ENCODE results near the gene FBXO31. TPM values are rescaled to one million over a fixed set of nuclear protein-coding genes. Genes with fewer than 3 reads are reported as not detected.

FBXO31 gene
- total and polyA plus RNA-seq, 9 of the 15 experiments (the other 6 are each of a cell fraction or from before 2014, with no cell fraction given), result 0.18 to 33.3 (median 10.9) TPM

DNA sequence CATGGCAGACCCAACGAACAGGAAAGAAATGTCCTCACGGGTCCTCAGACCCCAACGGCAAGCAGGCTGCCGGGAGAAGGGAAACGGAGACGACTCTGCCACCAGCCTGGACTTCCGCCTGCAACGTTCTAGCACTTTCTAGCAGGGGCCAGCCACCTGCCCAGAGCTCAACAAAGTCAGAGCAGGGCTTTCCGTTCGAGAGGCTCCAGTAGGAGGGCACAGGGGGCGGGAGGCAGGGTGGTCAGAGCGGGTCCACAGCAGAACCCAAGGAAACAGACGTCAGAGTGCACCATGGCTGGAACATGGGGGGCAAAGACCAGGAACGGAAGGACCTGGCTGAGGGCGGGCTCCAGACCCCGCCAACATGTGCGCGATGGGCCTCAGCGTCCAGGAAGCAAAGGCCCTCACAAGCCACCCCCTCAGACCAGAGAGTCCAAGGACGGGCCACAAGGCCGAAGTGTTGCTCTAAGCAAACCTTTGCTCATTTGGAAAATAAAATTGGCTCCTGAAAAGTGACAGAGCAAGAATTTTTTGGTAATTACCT, 37.0 kb downstream of the FBXO31 start:
- ATAC-seq, result no peak
- 93% methylated on average over 18 of the region's 21 CpGs for WGBS (ENCODE audit: insufficient coverage, low coverage, missing lambda C conversion rate)

More for the DNA sequence above, 37.0 kb downstream of the FBXO31 start:
- no peak overlapping the region for H3K4me2 ChIP-seq (ENCODE audit: insufficient read depth, low read length)
- no peak overlapping the region for H2AFZ ChIP-seq (ENCODE audit: low read depth, low read length)
- H3K79me2 ChIP-seq (ENCODE audit: control insufficient read depth, insufficient read depth, low read length), result peaks cover 2% of the 10 kb centered on the region; the same call in 2 of the 3 replicates
- ChIA-PET POLR2A (no interaction called here), CTCF (ENCODE audit: low intra/inter-chr PET ratio) (no interaction called here)
- H3K9ac ChIP-seq (ENCODE audit: insufficient read depth in 1 of 2, low read depth in 2 of 2, low read length in 2 of 2), result no peak overlapping the region
- peaks cover 5% of the 10 kb centered on the region for H3K9me1 ChIP-seq (ENCODE audit: control insufficient read depth, insufficient read depth, low read length)
- no peaks in the 10 kb centered on the region for H3K9me3 ChIP-seq (replicated peaks; ENCODE audit: control insufficient read depth, insufficient read depth, low read depth, low read length)
- in situ Hi-C loops (cut with MboI), result no loop called here
- H3K27ac ChIP-seq (ENCODE audit: extremely low read depth, low read depth, low read length), result no peak overlapping the region
- H3K4me1 ChIP-seq (replicated peaks in 1 of 2; ENCODE audit: control insufficient read depth in 2 of 2, insufficient read depth in 2 of 2, low read length in 2 of 2), result peaks cover 0 to 23% of the 10 kb centered on the region in 2 experiments; a peak in 1 of 5 replicates
- H4K20me1 ChIP-seq (replicated peaks; ENCODE audit: control insufficient read depth, insufficient read depth, low read length), result no peaks in the 10 kb centered on the region; the same call in 1 of the 2 replicates
- no peak for DNase-seq (ENCODE audit: extremely low read depth in 1 of 4, low spot score in 3 of 4)
- FAIRE-seq, result no peak
- TF ChIP-seq SREBF1 (IDR thresholded peaks at IDR 0.05; ENCODE audit: borderline replicate concordance, low read depth, low read length) (no peak), HMGN3 (IDR thresholded peaks at IDR 0.05; ENCODE audit: borderline replicate concordance, extremely low read depth, insufficient read length, low read depth, low read length) (no peak), MTA1 (IDR thresholded peaks at IDR 0.05; ENCODE audit: borderline replicate concordance) (no peak), FOXK2 (conservative IDR thresholded peaks at IDR 0.05 in 1 of 2, IDR thresholded peaks at IDR 0.05 in 1 of 2; ENCODE audit: low read depth in 2 of 2) (no peak), GATAD2A (IDR thresholded peaks at IDR 0.05) (no peak), PHF20 (IDR thresholded peaks at IDR 0.05; ENCODE audit: partially characterized antibody) (no peak), PTRF (tag; IDR thresholded peaks at IDR 0.05) (no peak), NUFIP1 (IDR thresholded peaks at IDR 0.05; ENCODE audit: partially characterized antibody) (no peak), ZNF778 (CRISPR knock-in tag; IDR thresholded peaks at IDR 0.05) (no peak), DNMT1 (IDR thresholded peaks at IDR 0.05) (no peak)
- TF ChIP-seq, protein P1, sequence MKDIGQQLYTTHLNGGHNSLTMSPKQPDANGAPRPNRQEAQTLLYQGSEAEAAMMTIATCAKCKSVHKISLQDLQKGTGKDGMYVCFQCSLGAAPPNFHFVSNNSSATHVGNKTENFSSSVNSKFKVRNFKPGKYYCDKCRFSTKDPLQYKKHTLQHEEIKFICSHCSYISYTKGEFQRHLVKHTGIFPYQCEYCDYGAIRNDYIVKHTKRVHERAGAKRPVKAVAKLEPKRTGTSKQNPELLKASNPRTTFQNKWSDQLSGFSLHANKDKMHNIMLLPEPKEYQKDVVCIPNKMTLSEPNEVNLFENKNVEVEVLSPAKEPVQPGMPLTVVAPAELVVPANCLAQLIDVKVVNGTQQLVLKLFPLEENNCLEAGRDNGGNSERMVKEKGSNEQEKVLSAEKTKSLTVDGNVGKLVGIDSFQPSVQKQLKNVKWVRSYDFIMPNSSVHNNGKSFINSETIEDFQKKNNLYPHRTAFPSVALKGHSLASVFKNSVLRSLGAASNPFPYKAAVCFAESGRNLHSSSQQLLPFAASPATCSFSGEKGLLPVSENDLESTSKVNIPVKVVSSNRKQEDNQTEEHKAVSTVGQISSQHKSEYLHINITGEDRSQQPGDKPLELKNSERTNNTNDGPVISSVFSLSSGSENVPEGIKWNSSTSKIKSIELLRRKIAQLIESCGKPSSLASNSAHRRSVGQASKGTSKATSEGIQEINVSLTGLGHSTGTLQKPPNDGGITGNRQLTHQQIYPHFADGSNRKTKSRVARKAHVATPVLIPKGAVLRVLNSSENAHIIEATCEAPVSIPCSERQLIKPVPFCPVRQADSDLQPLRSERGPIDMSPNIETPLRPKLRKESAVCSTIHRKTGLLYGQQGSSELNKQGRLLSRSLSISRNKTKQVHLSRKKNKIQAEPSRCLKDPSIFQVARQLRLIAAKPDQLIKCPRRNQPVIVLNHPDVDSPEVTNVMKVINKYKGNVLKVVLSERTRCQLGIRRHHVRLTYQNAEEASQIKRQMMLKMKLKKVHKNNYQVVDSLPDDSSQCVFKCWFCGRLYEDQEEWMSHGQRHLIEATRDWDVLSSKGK (CRISPR knock-in tag; IDR thresholded peaks at IDR 0.05), result no peak
- TF ChIP-seq, protein P2, sequence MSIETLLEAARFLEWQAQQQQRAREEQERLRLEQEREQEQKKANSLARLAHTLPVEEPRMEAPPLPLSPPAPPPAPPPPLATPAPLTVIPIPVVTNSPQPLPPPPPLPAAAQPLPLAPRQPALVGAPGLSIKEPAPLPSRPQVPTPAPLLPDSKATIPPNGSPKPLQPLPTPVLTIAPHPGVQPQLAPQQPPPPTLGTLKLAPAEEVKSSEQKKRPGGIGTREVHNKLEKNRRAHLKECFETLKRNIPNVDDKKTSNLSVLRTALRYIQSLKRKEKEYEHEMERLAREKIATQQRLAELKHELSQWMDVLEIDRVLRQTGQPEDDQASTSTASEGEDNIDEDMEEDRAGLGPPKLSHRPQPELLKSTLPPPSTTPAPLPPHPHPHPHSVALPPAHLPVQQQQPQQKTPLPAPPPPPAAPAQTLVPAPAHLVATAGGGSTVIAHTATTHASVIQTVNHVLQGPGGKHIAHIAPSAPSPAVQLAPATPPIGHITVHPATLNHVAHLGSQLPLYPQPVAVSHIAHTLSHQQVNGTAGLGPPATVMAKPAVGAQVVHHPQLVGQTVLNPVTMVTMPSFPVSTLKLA (conservative IDR thresholded peaks at IDR 0.05), result no peak
- TF ChIP-seq, protein P3, sequence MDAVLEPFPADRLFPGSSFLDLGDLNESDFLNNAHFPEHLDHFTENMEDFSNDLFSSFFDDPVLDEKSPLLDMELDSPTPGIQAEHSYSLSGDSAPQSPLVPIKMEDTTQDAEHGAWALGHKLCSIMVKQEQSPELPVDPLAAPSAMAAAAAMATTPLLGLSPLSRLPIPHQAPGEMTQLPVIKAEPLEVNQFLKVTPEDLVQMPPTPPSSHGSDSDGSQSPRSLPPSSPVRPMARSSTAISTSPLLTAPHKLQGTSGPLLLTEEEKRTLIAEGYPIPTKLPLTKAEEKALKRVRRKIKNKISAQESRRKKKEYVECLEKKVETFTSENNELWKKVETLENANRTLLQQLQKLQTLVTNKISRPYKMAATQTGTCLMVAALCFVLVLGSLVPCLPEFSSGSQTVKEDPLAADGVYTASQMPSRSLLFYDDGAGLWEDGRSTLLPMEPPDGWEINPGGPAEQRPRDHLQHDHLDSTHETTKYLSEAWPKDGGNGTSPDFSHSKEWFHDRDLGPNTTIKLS (IDR thresholded peaks at IDR 0.05; ENCODE audit: borderline replicate concordance, low read depth), result no peak
- TF ChIP-seq, protein P4, sequence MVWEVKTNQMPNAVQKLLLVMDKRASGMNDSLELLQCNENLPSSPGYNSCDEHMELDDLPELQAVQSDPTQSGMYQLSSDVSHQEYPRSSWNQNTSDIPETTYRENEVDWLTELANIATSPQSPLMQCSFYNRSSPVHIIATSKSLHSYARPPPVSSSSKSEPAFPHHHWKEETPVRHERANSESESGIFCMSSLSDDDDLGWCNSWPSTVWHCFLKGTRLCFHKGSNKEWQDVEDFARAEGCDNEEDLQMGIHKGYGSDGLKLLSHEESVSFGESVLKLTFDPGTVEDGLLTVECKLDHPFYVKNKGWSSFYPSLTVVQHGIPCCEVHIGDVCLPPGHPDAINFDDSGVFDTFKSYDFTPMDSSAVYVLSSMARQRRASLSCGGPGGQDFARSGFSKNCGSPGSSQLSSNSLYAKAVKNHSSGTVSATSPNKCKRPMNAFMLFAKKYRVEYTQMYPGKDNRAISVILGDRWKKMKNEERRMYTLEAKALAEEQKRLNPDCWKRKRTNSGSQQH (CRISPR knock-in tag; IDR thresholded peaks at IDR 0.05), result no peak
- H3K4me3 ChIP-seq, result no peak overlapping the region
- no TSS peak for BruUV-seq (replicated peaks)
- intact Hi-C loops (cut with micrococcal nuclease), result no loop called here
- H3K27me3 ChIP-seq (ENCODE audit: control insufficient read depth in 2 of 2, insufficient read depth in 2 of 2, low read length in 2 of 2), result no peaks in the 10 kb centered on the region
- H3K36me3 ChIP-seq (ENCODE audit: control insufficient read depth, insufficient read depth, low read length), result peaks cover 64% of the 10 kb centered on the region; the same call in 2 of the 3 replicates

Measured in K562 (cell line).